T-helper 1 cell treated with Interleukin-12 subunit alpha and Interleukin-12 subunit beta and Interleukin-4 antibody, amounts not matched to agents 30 ng/mL and 1 ng/mL, for 36 hours (primary cell): Measurements from ENCODE around the gene FANCE. TPM values are rescaled to one million over a fixed set of nuclear protein-coding genes. Genes with fewer than 3 reads are reported as not detected.

ENCODE experiments used
- intact Hi-C: fragments of 100-400 bp; cut with micrococcal nuclease; formaldehyde crosslinking; loops from one replicate; pipeline ENCODE4 v1.15.1; 2024
- total RNA-seq: library from RNA; stranded (reverse); gene quantifications from 2 replicates; pipeline ENCODE4 v1.2.3, GENCODE V29; 2022

The FANCE gene, protein sequence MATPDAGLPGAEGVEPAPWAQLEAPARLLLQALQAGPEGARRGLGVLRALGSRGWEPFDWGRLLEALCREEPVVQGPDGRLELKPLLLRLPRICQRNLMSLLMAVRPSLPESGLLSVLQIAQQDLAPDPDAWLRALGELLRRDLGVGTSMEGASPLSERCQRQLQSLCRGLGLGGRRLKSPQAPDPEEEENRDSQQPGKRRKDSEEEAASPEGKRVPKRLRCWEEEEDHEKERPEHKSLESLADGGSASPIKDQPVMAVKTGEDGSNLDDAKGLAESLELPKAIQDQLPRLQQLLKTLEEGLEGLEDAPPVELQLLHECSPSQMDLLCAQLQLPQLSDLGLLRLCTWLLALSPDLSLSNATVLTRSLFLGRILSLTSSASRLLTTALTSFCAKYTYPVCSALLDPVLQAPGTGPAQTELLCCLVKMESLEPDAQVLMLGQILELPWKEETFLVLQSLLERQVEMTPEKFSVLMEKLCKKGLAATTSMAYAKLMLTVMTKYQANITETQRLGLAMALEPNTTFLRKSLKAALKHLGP
- 12.0 and 13.0 TPM in 2 replicates for total RNA-seq

DNA sequence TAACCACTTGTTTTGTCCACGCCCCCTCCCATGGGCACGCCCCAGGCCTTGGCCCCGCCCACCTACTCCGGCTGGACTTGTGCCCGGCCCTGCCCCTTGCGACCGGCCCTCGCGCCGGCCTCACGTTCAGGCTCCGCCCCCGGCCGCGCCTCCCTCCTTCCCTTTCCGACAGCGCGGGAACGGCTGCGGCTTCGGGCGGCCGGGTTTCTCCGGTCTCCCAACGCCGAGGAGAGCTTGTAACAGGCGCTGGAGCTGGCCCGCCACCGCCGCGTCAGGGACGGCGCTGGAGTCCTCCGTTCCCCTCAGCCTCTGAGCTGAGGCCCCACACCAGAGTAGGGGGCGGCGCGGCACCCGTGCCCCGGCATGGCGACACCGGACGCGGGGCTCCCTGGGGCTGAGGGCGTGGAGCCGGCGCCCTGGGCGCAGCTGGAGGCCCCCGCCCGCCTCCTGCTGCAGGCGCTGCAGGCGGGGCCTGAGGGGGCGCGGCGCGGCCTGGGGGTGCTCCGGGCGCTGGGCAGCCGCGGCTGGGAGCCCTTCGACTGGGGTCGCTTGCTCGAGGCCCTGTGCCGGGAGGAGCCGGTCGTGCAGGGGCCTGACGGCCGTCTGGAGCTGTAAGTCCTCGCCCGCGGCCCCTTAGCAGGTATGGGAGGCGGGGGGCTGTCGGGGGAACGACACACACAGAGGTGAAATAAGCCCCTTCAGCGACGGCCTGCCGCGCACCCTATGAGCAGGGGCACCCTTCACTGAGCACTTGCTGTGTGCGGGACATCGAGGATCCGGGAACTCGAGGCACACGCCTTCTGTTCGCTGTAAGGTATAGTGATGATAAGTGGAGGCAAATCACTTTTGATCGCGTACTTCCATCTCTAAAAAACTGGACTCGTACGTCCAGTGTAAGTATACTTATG, at the start of gene FANCE:
FANCE (plus strand) TSS at position 156 of the 908 bp plus-strand sequence; CDS start at position 364, 208 bp downstream.
- intact Hi-C loops, result loop anchor here (1.0 kb wide), 3 partner anchors 16 to 193 kb away; partner anchors contain the start of genes RPL10A, TEAD3 and ZNF76

GRCh38 chr6:35402856-35403191, 49.3 kb upstream of the FANCE start:
- intact Hi-C loops, result no loop called here

- intact Hi-C loops, result no loop called here
Measured at GRCh38 chr6:35403544-35404442, 48.3 kb upstream of the FANCE start.

DNA sequence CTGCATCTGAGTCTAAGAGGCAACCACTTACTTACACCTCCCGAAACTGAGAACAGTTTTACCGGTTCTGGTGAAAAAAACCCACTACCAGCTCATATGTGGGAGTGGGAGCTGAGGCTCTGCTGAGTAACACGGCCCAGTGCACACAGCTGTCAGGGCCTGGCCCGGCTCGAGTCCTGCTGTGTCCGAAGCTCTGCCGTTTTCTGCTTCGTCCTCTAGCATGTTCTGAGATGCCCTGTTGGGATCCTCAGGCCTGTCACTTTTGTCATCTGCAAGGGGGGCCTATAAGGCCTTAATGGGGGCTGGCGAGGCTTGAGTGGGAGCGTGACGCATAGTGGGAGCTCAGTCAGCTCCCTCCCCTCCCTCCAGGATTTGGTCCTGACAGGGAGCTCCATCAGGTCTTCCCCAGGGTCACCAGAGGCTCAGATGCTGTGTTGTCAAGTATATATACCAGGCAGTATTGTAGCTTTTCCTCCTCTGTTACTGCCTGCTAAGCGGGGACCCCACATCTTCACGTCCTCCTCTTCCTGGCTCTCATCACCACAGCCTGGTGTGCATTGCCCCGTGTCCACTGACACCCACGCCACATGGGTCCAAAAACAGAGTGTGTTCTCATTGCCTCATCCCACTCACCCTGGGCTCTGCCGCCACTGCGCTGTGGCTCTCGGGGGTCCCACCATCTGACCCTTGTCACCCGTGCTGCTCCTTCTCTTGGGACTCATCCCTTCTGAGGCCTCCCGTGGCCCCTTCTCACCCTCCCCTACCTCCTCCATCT, 45.2 kb upstream of the FANCE start:
- intact Hi-C loops, result no loop called here

DNA sequence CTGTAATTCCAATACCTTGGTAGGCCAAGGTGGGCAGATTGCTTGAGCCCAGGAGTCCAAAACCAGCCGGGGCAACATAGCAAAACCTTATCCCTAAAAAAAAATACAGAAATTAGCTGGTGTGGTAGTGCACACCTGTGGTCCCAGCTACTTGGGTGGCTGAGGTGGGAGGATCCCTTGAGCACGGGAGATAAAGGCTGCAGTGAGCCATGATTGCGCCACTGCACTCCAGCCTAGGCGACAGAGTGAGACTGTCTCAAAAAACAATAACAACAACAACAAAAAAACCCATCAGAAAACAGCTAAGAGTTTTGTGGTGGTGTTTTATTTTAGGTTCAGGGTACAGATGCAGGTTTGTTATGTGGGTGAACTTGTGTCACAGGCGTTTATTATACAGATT, 42.9 kb upstream of the FANCE start:
- intact Hi-C loops, result no loop called here

DNA sequence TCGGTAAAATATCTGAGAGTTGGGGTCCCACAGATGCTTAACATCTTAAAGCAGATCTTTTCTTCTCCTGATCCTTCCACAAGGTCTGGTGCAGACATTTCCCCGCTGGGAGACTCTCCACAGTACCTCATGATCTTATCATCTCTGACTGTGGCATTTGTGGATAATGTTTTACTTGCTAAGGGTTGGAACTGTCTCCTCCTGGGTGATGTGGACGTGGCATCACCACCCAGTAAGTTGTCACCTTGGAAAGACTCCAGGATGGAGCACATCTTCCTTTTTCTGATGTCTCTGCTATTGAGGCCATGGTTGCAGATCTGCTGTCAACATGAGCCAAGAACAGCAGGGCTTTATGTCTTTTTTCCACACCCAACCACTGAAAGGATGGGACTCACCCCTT, 42.0 kb upstream of the FANCE start:
- intact Hi-C loops, result no loop called here

- intact Hi-C loops, result no loop called here
Measured at GRCh38 chr6:35411066-35411465, 41.1 kb upstream of the FANCE start.

DNA sequence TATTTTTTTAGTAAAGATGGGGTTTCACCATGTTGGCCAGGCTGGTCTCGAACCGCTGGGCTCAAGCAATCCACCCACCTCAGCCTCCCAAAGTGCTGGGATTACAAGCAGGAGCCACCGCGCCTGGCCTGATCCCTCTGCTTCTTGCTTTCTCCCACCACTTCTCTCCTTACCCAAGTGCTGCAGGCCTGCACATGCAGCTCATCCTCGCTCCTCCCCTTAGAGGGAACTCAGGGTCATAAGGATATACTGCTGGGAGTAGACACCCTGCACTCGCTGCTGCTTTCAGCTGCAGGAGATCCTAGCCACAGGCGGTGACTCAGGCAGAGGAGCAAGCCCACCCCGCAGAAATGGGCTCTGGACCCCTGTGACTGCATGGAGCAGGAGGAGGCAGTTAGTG, 40.0 kb upstream of the FANCE start:
- intact Hi-C loops, result no loop called here

GRCh38 chr6:35413911-35414310, 38.2 kb upstream of the FANCE start:
- intact Hi-C loops, result no loop called here

DNA sequence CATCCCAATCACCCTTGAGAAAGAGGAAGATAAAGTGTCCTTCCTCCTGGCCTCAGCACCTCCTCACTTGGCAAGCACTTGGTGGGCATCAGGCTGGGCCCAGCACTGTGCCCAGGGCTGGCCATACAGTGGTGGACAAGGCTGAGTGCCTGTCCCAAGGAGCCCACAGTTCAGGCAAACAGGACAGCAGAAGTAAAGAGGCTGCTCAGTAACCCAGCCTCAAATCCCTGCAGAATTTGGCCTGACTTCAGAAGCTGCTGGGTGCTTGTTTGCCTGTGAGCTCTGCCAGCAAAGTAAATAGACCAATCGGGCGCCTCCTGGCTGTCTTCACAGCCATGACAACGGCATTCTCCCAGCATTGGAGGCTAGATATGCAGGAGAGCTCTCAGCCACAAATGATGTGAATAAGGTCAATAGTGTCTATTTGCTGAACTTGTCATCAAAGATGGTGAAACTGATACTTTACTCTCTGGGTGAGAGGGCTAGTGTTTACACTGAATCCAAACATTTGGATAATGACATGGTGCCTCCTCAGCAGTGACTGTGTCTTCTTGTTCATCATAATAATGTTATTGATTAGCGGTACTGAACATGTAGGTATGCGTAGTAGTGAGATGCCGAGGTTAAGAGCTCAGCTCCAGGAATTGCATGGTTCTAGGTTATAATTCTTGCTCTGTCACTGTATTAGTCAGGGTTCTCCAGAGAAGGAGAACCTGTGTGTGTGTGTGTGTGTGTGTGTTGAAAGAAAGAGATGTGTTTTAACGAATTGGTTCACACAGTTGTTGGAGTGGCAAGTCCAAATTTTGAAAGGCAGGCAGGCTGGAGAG, 36.9 kb upstream of the FANCE start:
- intact Hi-C loops, result loop anchor here (1.0 kb wide), 1 partner anchor 73 kb away; the partner anchor contains the start of gene PPARD

DNA sequence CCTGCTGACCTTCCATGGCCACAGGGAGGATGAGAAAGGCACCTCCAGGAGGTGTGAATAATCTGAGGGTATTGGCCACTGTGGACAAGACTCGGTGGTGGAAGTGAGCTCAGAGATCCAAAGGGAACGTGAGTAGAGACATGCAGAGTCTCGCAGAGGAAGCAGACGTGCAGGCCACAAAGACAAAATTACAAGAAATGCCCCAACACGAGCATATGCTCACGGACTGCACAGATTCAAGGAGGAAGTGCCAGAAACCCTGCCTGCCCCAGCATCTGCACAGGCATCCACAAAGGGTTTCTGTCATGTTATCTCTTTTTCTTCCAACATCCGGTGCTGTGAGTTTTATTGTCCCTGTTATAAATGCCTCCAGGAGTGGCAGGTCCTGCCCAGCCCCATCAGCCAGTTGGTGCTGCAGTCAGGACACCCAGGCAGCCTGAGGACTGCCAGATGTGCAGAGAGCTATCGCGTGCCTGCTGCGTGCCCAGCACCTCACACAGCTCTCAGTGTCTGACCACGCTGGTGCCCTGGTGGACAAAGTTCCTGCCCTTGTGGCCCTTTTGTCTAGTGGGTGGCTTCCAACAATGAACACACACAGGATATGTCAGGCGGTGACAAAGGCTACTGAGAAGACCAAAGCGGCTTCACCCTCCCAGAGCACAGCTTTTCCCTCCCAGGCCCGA, 34.0 kb upstream of the FANCE start:
- intact Hi-C loops, result loop anchor here (1.0 kb wide), 1 partner anchor 124 kb away; no protein-coding TSS in a partner anchor

GRCh38 chr6:35419417-35419816, 32.7 kb upstream of the FANCE start:
- intact Hi-C loops, result loop anchor here (1.0 kb wide), 1 partner anchor 30 kb away; no protein-coding TSS in a partner anchor

DNA sequence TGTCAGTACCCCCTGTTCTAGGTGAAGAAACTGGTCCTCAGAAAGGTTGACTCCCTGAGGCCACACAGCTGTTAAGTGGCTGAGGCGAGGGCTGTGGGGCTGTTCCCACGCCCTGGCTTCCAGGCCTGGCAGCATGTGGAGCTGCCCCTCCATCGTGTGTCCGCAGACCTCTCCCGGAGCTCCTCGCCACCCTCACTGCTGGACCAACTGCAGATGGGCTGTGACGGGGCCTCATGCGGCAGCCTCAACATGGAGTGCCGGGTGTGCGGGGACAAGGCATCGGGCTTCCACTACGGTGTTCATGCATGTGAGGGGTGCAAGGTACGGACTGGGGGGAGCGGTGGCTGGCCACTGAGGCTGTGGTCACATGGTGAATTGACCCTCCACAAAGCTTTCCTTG, 32.2 kb upstream of the FANCE start:
- intact Hi-C loops, result loop anchor here (1.0 kb wide), 1 partner anchor 29 kb away; no protein-coding TSS in a partner anchor

DNA sequence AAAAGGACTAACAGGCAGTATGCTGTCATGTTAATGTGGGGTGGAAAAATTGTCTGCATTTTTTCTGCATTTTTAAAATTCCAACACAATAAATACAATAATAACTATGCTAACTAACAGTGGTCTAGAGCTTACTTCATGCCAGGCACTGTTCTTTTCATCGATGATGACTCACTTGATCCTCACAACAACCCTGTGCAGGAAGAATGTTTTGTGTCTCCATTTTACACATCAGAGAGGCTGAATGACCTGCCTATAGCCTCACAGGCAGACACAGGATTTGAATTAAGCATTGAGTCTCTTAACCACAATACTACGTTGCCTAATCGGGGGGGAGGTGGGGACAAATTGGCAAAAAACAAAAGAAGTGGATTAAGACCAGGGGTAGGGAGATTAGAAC, 26.9 kb upstream of the FANCE start:
- intact Hi-C loops, result no loop called here

- intact Hi-C loops, result no loop called here
Measured at GRCh38 chr6:35426074-35426473, 26.1 kb upstream of the FANCE start.

DNA sequence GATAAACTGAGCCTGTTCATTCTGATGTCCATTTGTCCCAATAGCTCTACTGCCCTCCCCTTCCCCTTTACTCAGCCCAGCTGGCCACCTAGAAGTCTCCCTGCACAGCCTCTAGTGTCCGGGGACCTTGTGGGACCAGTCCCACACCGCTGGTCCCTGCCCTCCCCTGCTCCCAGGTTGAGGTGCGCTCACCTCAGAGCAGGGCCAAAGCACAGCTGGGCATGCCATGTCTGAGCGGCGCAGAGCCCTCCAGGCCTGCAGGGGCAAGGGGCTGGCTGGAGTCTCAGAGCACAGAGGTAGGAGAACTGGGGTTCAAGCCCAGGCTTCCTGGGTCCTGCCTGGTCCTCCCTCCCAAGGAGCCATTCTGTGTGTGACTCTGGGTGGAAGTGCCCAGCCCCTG, 24.7 kb upstream of the FANCE start:
- intact Hi-C loops, result no loop called here

GRCh38 chr6:35427851-35428321, 24.3 kb upstream of the FANCE start:
- intact Hi-C loops, result no loop called here

DNA sequence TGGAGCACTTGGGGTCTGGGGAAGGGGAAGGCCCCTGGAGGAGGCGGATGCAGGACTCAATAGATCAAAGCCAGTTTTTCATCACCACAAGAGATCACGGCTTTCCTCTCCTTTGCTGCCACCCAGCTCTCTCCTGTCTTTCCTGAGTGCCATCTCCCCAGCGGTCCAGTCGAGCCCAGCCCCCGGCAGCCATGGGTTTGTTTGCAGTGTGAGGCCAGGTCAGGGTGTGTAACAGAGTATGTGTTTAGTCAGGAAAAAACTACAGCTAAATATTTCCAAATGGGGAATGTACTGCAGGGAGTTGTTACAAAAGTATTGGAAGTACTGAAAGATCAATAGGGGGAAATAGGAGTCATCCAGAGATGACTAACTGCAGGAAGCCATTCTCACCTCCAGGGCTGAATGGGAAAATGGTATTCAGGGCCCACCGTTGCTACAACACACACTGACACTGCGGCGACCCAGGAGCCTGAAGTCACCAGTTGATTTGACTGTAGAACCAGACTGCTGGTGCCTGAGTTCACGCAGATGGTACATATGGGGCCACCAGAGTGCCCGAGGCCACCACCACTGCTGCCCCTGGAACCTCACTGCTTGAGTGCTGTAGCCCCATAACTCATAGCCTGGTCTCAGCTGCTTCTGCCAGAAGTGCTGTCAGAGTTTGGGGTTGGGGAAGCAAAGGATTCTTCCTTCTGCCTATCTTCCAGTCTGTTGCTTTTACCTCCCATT, 23.6 kb upstream of the FANCE start:
- intact Hi-C loops, result no loop called here
